Measurements from ENCODE around the gene SNX5. TPM values are rescaled to one million over a fixed set of nuclear protein-coding genes. Genes with fewer than 3 reads are reported as not detected.

SNX5 gene
- total and polyA plus RNA-seq, 9 of the 15 experiments (the other 6 are each of a cell fraction or from before 2014, with no cell fraction given), result 53.5 to 276 (median 160) TPM

- TF ChIP-seq PHB (CRISPR knock-in tag; IDR thresholded peaks at IDR 0.05) (no peak), POLR2A (conservative IDR thresholded peaks at IDR 0.05) (0 out of 2 replicates have a peak, but pooled peaks have one; percentile 53), ZBTB1 (CRISPR knock-in tag; IDR thresholded peaks at IDR 0.05; ENCODE audit: borderline replicate concordance, low read depth) (no peak), CBX1 (IDR thresholded peaks at IDR 0.05; ENCODE audit: low read depth) (0 out of 2 replicates have a peak, but pooled peaks have one; percentile 1), TFE3 (CRISPR knock-in tag; IDR thresholded peaks at IDR 0.05) (no peak), KAT8 (IDR thresholded peaks at IDR 0.05; ENCODE audit: low read depth) (no peak), ZBTB7A (IDR thresholded peaks at IDR 0.05; ENCODE audit: borderline replicate concordance, control insufficient read depth, low read depth, low read length) (no peak), SUPT5H (IDR thresholded peaks at IDR 0.05) (peak; percentile 37; the same call in 1 of the 2 replicates), HMG20B (CRISPR knock-in tag; IDR thresholded peaks at IDR 0.05) (no peak), ZC3H11A (IDR thresholded peaks at IDR 0.05; ENCODE audit: low read depth, low read length) (no peak), POLR2B (IDR thresholded peaks at IDR 0.05; ENCODE audit: low read depth, partially characterized antibody) (no peak), E2F1 (CRISPR knock-in tag; IDR thresholded peaks at IDR 0.05) (no peak), SMAD4 (CRISPR knock-in tag; conservative IDR thresholded peaks at IDR 0.05) (no peak), POLR2AphosphoS5 (IDR thresholded peaks at IDR 0.05; ENCODE audit: control insufficient read depth, insufficient read depth, low read depth, low read length) (peak; percentile 63; the same call in 1 of the 2 replicates), FIP1L1 (IDR thresholded peaks at IDR 0.05; ENCODE audit: low read depth, low read length, poor library complexity, severe bottlenecking) (no peak), ZBTB9 (CRISPR knock-in tag; IDR thresholded peaks at IDR 0.05) (no peak), RBM39 (optimal IDR thresholded peaks at IDR 0.05; ENCODE audit: low read depth, low read length) (no peak), ZNF444 (CRISPR knock-in tag; IDR thresholded peaks at IDR 0.05) (no peak), THAP12 (CRISPR knock-in tag; IDR thresholded peaks at IDR 0.05) (no peak)
Measured at GRCh38 chr20:17941087-17941825, 27.3 kb downstream of the SNX5 start (continued).

Data from K562 (cell line).